Gastrocnemius medialis (tissue), 4 donors: Measurements from ENCODE around the gene CFAP45. TPM values are rescaled to one million over a fixed set of nuclear protein-coding genes. Genes with fewer than 3 reads are reported as not detected.

ENCODE experiments used
- ATAC-seq, 2 donors: fragments of 150-250 bp; one replicate each; pipeline ENCODE4 v1.9.1; 2016
- DNase-seq, 2 donors: peaks; one replicate each; pipeline ENCODE4 v3.0.0-alpha.2; 2019
- H3K27ac ChIP-seq, 4 donors: fragments of 200-600 bp; sonication (generic); 1 replicate in 1 of 4; 2 replicates in 3 of 4; pipeline ENCODE4 v1.5.1; 2016 to 2018; ENCODE audit warnings: mild to moderate bottlenecking in 2 of 4, moderate library complexity in 1 of 4
- H3K27me3 ChIP-seq, 3 donors: fragments of 200-600 bp; sonication (generic) in 2 of 3; 1 replicate in 1 of 3; 2 replicates in 2 of 3; pipeline versions ENCODE4 v1.5.1 to v1.6.0; 2016 to 2019; ENCODE audit warnings: mild to moderate bottlenecking in 1 of 3, moderate library complexity in 1 of 3
- H3K36me3 ChIP-seq, 2 donors: fragments of 200-600 bp; sonication (generic) in 1 of 2; one replicate each; pipeline ENCODE4 v1.5.1; 2017 to 2018
- H3K4me1 ChIP-seq, 2 donors: fragments of 200-600 bp; sonication (generic) in 1 of 2; one replicate each; pipeline ENCODE4 v1.5.1; 2016 to 2017; ENCODE audit warnings: mild to moderate bottlenecking in 2 of 2
- H3K4me3 ChIP-seq, 4 donors: fragments of 200-600 bp; sonication (generic) in 3 of 4; 1 replicate in 1 of 4; 2 replicates in 3 of 4; pipeline ENCODE4 v1.5.1; 2016 to 2019; ENCODE audit warnings: mild to moderate bottlenecking in 2 of 4
- H3K9me3 ChIP-seq, 3 donors: fragments of 200-600 bp; sonication (generic) in 2 of 3; 1 replicate in 1 of 3; 2 replicates in 2 of 3; pipeline ENCODE4 v1.5.1; 2016 to 2019
- CTCF ChIP-seq, 5 experiments: fragments of 450-650 bp in 3 of 5; fragments of 200-600 bp in 2 of 5; sonication (generic) in 2 of 5; IDR thresholded peaks in 4 of 5; conservative IDR thresholded peaks in 1 of 5; 1 replicate in 4 of 5; 2 replicates in 1 of 5; pipeline ENCODE4 v1.5.1; 2016 to 2019; ENCODE audit warnings: antibody characterized with exemption in 5 of 5, mild to moderate bottlenecking in 3 of 5, moderate library complexity in 3 of 5
- POLR2A ChIP-seq, 2 donors: fragments of 450-650 bp; IDR thresholded peaks; one replicate each; pipeline ENCODE4 v1.6.1; 2017; ENCODE audit warnings: antibody characterized with exemption in 2 of 2, mild to moderate bottlenecking in 2 of 2, moderate library complexity in 2 of 2
- in situ Hi-C, 4 donors: fragments of 200-750 bp; cut with MboI; loops; one replicate each; pipeline versions ENCODE4 v1.15.0 to v1.8.0; 2017; ENCODE audit warnings: low sequenced_read_pairs in 4 of 4
- intact Hi-C: fragments of 100-400 bp; cut with DNase I; formaldehyde crosslinking; loops from one replicate; pipeline ENCODE4 v1.15.1; 2023; ENCODE audit warnings: low total_unique reads
- total RNA-seq, 4 donors: library from RNA; depleted of rRNA; stranded (reverse); fragments of >200 nt; gene quantifications; one replicate each; pipeline versions ENCODE4 v1.1.0 to v1.2.3, GENCODE V29; 2016

The CFAP45 gene
- total RNA-seq, 4 donors from 2014 or later: not detected

GRCh38 chr1:159832309-159832708 lies 67.7 kb downstream of the CFAP45 start:
- peaks cover 0 to 15% of the 10 kb centered on the region in 2 donors for H3K4me1 ChIP-seq
- in situ Hi-C loops: no loop called here
- no peak for TF ChIP-seq POLR2A (IDR thresholded peaks at IDR 0.05)
- no peak for TF ChIP-seq CTCF (IDR thresholded peaks at IDR 0.05 in 4 of 5, conservative IDR thresholded peaks at IDR 0.05 in 1 of 5)
- no peak for ATAC-seq
- H3K36me3 ChIP-seq: peaks cover 0 to 2% of the 10 kb centered on the region in 2 donors
- intact Hi-C loops: no loop called here
- no peak overlapping the region for H3K4me3 ChIP-seq
- H3K27ac ChIP-seq: no peak overlapping the region
- no peaks in the 10 kb centered on the region for H3K27me3 ChIP-seq
- no peak for DNase-seq
- H3K9me3 ChIP-seq: no peaks in the 10 kb centered on the region

GRCh38 chr1:159831412-159832141 lies 68.4 kb downstream of the CFAP45 start:
- TF ChIP-seq POLR2A (IDR thresholded peaks at IDR 0.05) (no peak), CTCF (IDR thresholded peaks at IDR 0.05 in 4 of 5, conservative IDR thresholded peaks at IDR 0.05 in 1 of 5) (no peak)
- DNase-seq: no peak
- intact Hi-C loops: loop anchor here (2.0 kb wide), 1 partner anchor 51 kb away; the partner anchor contains the start of gene DUSP23

GRCh38 chr1:159830722-159831121 lies 69.2 kb downstream of the CFAP45 start:
- Histone ChIP-seq H3K27me3 (no peaks in the 10 kb centered on the region), H3K4me3 (no peak overlapping the region), H3K4me1 (peaks cover 0 to 14% of the 10 kb centered on the region in 2 donors), H3K27ac (no peak overlapping the region), H3K9me3 (no peaks in the 10 kb centered on the region), H3K36me3 (no peaks in the 10 kb centered on the region)
- no peak for DNase-seq
- TF ChIP-seq POLR2A (IDR thresholded peaks at IDR 0.05) (no peak), CTCF (IDR thresholded peaks at IDR 0.05 in 4 of 5, conservative IDR thresholded peaks at IDR 0.05 in 1 of 5) (no peak)
- intact Hi-C loops (loop anchor here (2.0 kb wide), 1 partner anchor 50 kb away; the partner anchor contains the start of gene DUSP23), in situ Hi-C loops (no loop called here)
- no peak for ATAC-seq

More at GRCh38 chr1:159831412-159832141, 68.4 kb downstream of the CFAP45 start:
- no peaks in the 10 kb centered on the region for H3K9me3 ChIP-seq
- in situ Hi-C loops: no loop called here
- peaks cover 0 to 15% of the 10 kb centered on the region in 2 donors for H3K4me1 ChIP-seq
- H3K27me3 ChIP-seq: no peaks in the 10 kb centered on the region
- no peak overlapping the region for H3K4me3 ChIP-seq
- H3K36me3 ChIP-seq: no peaks in the 10 kb centered on the region
- no peak overlapping the region for H3K27ac ChIP-seq
- no peak for ATAC-seq

GRCh38 chr1:159829822-159830465 lies 70.0 kb downstream of the CFAP45 start:
- Histone ChIP-seq H3K27me3 (no peaks in the 10 kb centered on the region), H3K36me3 (no peaks in the 10 kb centered on the region), H3K27ac (peak overlapping the region in 1 of 4 donors; percentile 63), H3K4me3 (no peak overlapping the region), H3K4me1 (peaks cover 0 to 10% of the 10 kb centered on the region in 2 donors), H3K9me3 (no peaks in the 10 kb centered on the region)
- ATAC-seq: peak; percentile 73 to 94
- in situ Hi-C loops: no loop called here
- TF ChIP-seq POLR2A (IDR thresholded peaks at IDR 0.05) (no peak), CTCF (IDR thresholded peaks at IDR 0.05 in 4 of 5, conservative IDR thresholded peaks at IDR 0.05 in 1 of 5) (no peak)
- intact Hi-C loops: loop anchor here (2.0 kb wide), 2 partner anchors 25 to 49 kb away; partner anchors contain the start of gene DUSP23
- peak; percentile 43 to 53 for DNase-seq
